NCI-H2227 treated with DMSO at 0.1 percent for 48 hours (cell line): ENCODE results near the gene SLC29A1.

Source experiments
- DNase-seq: peaks from one replicate; lab custom pipeline; 2025; lab: John Stamatoyannopoulos, UW

SLC29A1 gene

DNA sequence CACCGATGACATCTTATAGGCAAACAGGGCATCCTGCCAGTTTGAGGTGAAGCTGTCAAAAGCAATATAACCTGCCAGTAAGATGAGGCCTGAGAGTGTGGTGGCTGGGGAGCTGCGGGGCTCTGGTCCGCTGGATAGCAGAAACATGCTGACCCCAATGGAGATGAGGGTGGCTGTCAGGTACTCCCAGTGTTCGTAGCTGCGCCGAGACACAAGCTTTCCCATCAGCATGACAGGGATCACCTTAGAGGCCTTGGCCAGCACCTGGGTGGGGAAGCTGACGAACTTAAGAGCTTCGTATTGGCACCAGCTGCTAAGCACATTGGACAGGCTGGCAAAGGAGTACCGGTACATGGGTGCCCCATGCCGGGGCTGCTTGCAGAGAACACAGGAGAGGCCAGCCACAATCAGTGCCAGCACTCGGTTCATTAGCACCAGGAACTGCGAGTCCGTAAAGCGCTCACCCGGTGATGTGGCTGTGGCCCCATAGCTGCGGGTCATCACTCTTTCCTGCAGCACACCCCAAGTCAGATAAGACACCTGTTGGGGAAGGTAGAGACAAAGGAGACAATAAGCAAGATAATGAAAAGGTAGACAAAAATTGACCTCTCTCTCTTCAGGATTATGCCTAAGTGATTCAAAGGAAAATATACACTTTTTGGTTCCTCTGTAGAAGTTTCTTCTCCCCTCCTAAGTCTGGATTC, 31.9 kb downstream of the SLC29A1 start:
- DNase-seq = no peak

GRCh38 chr6:44255871-44256774, 32.7 kb downstream of the SLC29A1 start:
- DNase-seq = no peak

GRCh38 chr6:44256775-44257024, 33.3 kb downstream of the SLC29A1 start:
- DNase-seq = no peak

- DNase-seq = peak; percentile 76
Observed at GRCh38 chr6:44257025-44257752, 33.8 kb downstream of the SLC29A1 start, which contains the start of gene SLC35B2. TSS of gene SLC35B2 (minus strand) at chr6:44257528. CDS start at chr6:44257410, 118 bp downstream.

GRCh38 chr6:44257753-44258324, 34.4 kb downstream of the SLC29A1 start:
- no peak for DNase-seq

- DNase-seq = no peak
Observed at GRCh38 chr6:44258325-44258863, 35.0 kb downstream of the SLC29A1 start.

GRCh38 chr6:44258921-44259320, 35.5 kb downstream of the SLC29A1 start:
- DNase-seq = no peak

DNA sequence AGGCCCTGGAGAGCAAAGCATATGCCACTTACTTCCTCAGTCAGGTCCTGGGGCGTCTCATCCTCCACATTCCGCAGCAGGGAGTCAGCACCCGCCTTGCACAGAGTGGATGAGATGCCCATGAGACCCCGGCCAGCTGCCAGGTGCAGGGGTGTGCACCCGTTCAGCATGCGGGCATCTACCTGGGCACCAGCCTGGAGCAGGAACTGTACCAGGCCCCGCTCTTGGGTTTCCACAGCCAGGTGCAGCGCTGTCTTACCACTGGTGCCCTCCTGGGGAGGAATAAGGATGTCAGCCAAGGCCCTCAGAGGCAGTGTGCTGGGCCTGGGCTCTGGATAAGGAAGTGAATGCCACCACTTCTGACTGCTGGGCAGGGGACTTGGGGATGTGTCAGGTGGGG, 36.6 kb downstream of the SLC29A1 start:
- DNase-seq = no peak

GRCh38 chr6:44260451-44261297, 37.3 kb downstream of the SLC29A1 start:
- DNase-seq = no peak

DNA sequence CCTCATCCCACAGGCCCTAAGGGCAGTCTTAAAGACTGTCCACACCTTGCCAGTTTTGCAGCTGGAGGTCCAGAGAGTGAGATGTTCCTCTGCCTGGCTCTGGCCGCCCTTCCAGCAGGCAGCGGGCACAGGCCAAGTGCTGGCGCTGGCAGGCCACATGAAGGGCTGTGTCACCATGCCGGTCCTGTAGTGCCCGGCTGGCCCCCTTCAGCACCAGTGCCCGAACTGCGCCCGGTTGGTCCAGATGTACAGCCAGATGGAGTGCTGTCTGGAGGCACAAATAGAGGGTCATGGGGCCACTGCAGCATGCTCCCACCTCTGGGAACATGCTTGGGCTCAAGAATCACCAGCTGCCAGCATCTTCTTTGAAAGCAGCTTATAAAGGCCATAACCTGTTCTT, 38.2 kb downstream of the SLC29A1 start:
- no peak for DNase-seq

- DNase-seq = no peak
Observed at GRCh38 chr6:44262467-44263353, 39.3 kb downstream of the SLC29A1 start.

- no peak for DNase-seq
Observed at GRCh38 chr6:44263354-44264100, 40.1 kb downstream of the SLC29A1 start.

DNA sequence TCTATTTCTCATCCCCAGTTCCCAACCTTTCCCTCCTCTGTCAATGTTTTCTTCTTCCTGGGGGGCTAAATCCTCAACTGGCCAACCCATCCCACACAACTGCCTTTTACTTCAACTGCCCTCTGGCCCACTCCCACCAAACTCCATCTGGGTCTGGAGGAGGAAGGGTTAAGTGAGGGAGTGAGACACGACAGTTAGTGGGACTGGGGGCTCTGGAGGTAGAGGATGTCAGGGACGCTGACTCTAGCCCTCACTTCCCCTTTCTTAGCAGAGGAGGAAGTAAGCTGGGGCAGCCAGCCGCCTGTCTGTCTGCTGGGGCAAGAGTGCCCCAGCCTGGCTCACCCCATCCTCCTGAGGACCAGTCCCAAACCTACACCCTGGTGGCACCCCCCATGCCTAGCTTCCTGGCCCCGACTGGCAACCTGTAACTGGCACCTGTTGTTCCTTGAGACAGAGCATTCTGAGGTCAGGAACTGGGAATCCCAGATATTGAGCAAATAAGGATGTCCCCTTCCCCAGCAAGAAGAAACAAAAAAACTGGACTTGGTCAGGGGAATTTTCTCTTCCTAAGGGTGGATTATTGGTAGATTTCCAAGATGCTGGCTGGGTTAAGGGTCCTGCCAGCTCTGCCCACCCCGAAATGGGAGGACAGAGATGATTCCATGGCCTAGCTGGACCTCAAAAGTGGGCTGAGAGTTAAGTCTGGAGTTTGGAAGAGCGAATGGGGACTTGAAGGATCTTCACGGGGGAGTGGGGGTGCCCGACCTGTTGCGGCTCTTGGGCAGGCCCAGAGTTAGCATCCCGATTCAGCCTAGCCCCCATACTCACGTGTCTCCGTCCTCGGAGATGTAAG, 41.0 kb downstream of the SLC29A1 start:
- DNase-seq = no peak

DNA sequence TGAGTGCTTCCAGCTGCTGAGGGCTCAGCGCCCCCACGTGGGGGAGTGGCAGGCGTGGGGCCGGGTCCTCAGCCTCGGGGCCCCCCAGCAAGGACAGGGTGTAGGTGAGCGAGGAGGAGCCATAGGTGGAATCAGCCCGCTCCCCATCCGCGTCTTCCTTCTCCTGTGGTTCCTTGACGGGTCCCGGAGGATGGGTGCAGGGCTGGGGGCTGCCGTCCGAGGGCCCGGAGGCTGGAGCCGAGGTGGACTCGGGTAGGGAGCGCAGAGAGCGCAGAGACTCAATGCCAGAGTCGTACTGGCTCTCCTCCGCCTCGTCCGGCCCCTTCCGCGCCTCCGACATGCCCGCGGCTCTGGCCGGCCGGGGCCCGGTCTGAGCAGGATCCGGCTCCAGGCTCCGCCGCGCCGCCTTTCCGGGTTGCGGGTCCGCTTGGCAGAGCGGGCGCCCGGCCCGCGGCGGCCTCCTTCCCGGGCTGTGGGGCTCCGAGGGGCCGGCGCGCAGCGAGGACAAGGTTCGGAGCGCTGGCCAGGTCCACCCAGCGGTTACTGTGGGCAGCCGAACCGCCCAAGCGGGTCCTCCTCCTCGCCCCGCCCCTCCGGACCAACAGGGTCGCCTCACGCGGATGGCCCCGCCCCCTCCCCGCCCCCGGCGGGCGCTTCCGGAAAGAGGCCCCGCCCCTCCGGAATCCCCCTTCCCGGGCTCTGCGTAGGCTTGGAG, 41.8 kb downstream of the SLC29A1 start, which contains the start of gene NFKBIE:
Gene NFKBIE (minus strand): TSS at position 545 of the 715 bp plus-strand sequence. CDS start 205 bp downstream, at position 340.
- peak; percentile 66 for DNase-seq

- no peak for DNase-seq
Observed at GRCh38 chr6:44265722-44266233, 42.4 kb downstream of the SLC29A1 start.

GRCh38 chr6:44266347-44266746, 43.0 kb downstream of the SLC29A1 start:
- DNase-seq = no peak

DNA sequence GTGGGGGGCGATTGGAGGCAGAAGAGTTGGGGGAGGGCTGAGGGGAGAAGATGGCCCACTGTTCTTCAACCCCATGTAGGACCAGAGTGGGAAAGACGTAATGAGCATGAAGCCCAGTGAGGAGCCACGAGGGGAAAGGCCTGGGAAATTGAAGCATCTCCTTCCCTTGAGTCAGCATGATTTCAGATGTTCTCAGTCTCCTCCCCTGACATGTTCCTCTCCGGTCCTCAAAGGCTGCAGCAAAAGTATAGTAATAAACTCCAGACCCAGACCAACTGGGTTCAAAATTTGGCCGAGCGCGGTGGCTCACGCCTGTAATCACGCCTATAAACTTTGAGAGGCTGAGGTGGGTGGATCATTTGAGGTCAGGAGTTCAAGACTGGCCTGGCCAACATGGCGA, 43.9 kb downstream of the SLC29A1 start:
- DNase-seq = no peak
